Measurements from ENCODE around the gene OPTC. TPM values are rescaled to one million over a fixed set of nuclear protein-coding genes. Genes with fewer than 3 reads are reported as not detected.
"Not testable (repeated sequence)": the region's sequence is repeated elsewhere in the genome, so short reads cannot be mapped to it uniquely, and the experiment has no call there.

OPTC gene
- total RNA-seq, 1 donor from 2014 or later, result not detected

- no peaks in the 10 kb centered on the region for H3K9me3 Mint-ChIP-seq
- no peak overlapping the region for H3K4me3 Mint-ChIP-seq
- peaks cover 17% of the 10 kb centered on the region for H3K27me3 Mint-ChIP-seq
- no peaks in the 10 kb centered on the region for H3K36me3 Mint-ChIP-seq
- peaks cover 43% of the 10 kb centered on the region for H3K4me1 Mint-ChIP-seq (ENCODE audit: unreplicated experiment)
- TF ChIP-seq CTCF (conservative IDR thresholded peaks at IDR 0.05), result no peak
- peak overlapping the region; percentile 27 for H3K27ac Mint-ChIP-seq
- DNase-seq (ENCODE audit: extremely low spot score, unreplicated experiment), result no peak
Observed at GRCh38 chr1:203465948-203466347, 28.0 kb upstream of the OPTC start.

DNA sequence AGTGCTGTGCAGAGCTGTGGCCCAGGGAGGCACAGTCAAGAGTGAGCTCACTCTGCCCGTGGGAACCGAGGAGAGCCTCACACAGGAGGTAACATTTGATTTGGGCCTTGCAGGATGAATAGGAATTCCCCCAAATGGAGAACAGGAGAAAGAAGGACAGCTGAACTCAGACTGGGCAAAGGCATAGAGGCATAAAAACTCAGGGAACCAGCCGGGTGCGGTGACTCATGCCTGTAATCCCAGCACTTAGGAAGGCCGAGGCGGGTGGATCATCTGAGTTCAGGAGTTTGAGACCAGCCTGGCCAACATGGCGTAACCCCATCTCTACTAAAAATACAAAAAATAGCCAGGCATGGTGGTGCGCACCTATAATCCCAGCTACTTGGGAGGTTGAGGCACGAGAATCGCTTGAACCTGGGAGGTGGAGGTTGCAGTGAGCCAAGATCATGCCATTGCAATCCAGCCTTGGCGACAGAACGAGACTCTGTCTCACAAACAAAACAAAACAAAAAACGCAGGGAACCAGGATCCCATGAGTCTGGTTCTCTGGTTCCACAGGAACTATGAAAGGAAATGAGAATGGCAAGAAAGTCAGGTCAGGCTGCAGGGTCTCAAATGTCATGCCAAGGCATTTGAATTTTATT lies 26.9 kb upstream of the OPTC start:
- DNase-seq (ENCODE audit: extremely low spot score, unreplicated experiment); H3K4me3 Mint-ChIP-seq; H3K9me3 Mint-ChIP-seq; H3K27ac Mint-ChIP-seq; H3K36me3 Mint-ChIP-seq: not testable (repeated sequence)
- peaks cover 39% of the 10 kb centered on the region for H3K4me1 Mint-ChIP-seq (ENCODE audit: unreplicated experiment)
- peaks cover 14% of the 10 kb centered on the region for H3K27me3 Mint-ChIP-seq

DNA sequence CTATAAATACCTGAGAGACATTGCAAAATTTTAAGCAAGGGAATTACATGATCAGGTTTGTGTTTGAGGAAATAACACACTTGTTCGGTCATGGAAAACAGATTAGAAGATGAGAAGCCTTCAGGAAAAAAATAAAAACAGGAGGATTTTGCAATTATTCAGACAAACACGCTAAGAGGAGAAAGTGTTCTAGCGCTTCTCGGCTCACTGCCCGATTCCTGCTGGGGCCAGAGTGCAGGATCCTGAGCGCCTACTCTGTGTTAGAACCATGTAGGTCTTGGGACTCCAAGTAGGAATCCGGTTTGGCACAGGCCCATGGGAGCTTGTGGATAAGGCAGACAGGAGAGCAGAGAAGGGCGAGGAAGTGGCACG lies 26.4 kb upstream of the OPTC start:
- Mint-ChIP-seq H3K36me3 (no peaks in the 10 kb centered on the region), H3K4me1 (ENCODE audit: unreplicated experiment) (peaks cover 42% of the 10 kb centered on the region), H3K27ac (no peak overlapping the region), H3K9me3 (no peaks in the 10 kb centered on the region), H3K27me3 (peaks cover 14% of the 10 kb centered on the region), H3K4me3 (no peak overlapping the region)
- no peak for TF ChIP-seq CTCF (conservative IDR thresholded peaks at IDR 0.05)
- DNase-seq (ENCODE audit: extremely low spot score, unreplicated experiment), result no peak

DNA sequence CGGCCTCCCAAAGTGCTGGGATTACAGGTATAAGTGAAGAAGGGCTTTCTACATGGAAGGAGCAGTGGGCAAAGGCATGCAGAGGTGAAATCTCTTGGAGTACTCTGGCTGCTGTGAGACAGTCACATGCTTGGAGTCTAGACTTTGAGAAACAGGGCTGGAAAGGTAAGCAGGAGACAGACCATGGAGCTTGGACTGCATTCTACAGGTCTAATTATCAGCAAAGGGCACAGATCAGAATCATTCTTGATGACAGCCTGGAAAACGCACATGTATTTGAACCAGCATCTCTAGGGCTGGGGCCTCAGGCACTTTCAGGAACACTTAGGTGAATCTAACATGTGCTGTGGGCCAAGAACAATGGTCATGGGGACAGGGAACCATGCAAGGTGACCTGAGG lies 25.6 kb upstream of the OPTC start:
- no peak for TF ChIP-seq CTCF (conservative IDR thresholded peaks at IDR 0.05)
- H3K4me1 Mint-ChIP-seq (ENCODE audit: unreplicated experiment), result peaks cover 44% of the 10 kb centered on the region
- DNase-seq (ENCODE audit: extremely low spot score, unreplicated experiment), result no peak
- no peak overlapping the region for H3K27ac Mint-ChIP-seq
- H3K36me3 Mint-ChIP-seq, result no peaks in the 10 kb centered on the region
- peaks cover 13% of the 10 kb centered on the region for H3K27me3 Mint-ChIP-seq
- H3K9me3 Mint-ChIP-seq, result no peaks in the 10 kb centered on the region
- H3K4me3 Mint-ChIP-seq, result no peak overlapping the region

GRCh38 chr1:203470240-203470639 lies 23.7 kb upstream of the OPTC start:
- peaks cover 7% of the 10 kb centered on the region for H3K27me3 Mint-ChIP-seq
- H3K9me3 Mint-ChIP-seq, result no peaks in the 10 kb centered on the region
- H3K36me3 Mint-ChIP-seq, result no peaks in the 10 kb centered on the region
- no peak for TF ChIP-seq CTCF (conservative IDR thresholded peaks at IDR 0.05)
- peaks cover 39% of the 10 kb centered on the region for H3K4me1 Mint-ChIP-seq (ENCODE audit: unreplicated experiment)
- no peak overlapping the region for H3K27ac Mint-ChIP-seq
- no peak for DNase-seq (ENCODE audit: extremely low spot score, unreplicated experiment)
- no peak overlapping the region for H3K4me3 Mint-ChIP-seq

DNA sequence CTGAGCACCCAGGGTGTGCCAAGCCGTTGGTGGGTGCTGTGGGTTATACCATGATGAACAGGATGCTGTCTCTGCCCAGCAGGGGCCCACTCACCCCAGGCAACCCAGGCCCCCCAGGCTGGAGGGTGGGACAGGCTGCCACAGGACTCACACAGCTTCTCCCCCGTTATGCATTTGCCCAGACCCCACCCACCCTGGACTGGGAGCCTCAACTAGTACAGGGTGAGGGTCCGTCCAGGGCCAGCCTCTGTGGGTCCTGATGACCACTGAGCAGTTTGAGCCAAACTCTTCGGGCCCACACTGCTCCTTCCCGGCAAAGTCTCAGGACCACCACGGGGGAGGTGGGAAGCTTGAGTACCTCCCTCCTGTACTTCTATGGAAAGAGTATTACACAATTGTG lies 22.1 kb upstream of the OPTC start:
- Mint-ChIP-seq H3K9me3 (no peaks in the 10 kb centered on the region), H3K4me3 (no peak overlapping the region), H3K36me3 (no peaks in the 10 kb centered on the region), H3K27me3 (peaks cover 11% of the 10 kb centered on the region), H3K4me1 (ENCODE audit: unreplicated experiment) (peaks cover 37% of the 10 kb centered on the region), H3K27ac (no peak overlapping the region)
- no peak for TF ChIP-seq CTCF (conservative IDR thresholded peaks at IDR 0.05)
- no peak for DNase-seq (ENCODE audit: extremely low spot score, unreplicated experiment)
